ENCODE measurements around the gene ARFGEF3.

The ARFGEF3 gene

GRCh38 chr6:138258991-138259390 lies 97.3 kb downstream of the ARFGEF3 start:
- H3K4me3 ChIP-seq (ENCODE audit: low read depth, low read length) = no peak overlapping the region
- H3K27ac ChIP-seq (ENCODE audit: extremely low read depth, low read depth, low read length) = no peak overlapping the region
- no peaks in the 10 kb centered on the region for H3K9me3 ChIP-seq (ENCODE audit: control insufficient read depth, insufficient read depth, low read depth, low read length)
- H3K36me3 ChIP-seq (ENCODE audit: control insufficient read depth in 2 of 2, insufficient read depth in 1 of 2, low read length in 2 of 2) = peaks cover 5 to 36% of the 10 kb centered on the region in 2 experiments; a peak in 2 of 3 replicates
- ChIA-PET POLR2A (no interaction called here), CTCF (interaction anchor here (1.0 to 1.7 kb wide), 2 partner anchors 10 to 29 kb away, joined by 5 to 6 read pairs; no protein-coding TSS in a partner anchor)
- TF ChIP-seq ZNF639 (tag by site-specific recombination; IDR thresholded peaks at IDR 0.05) = no peak
- no peak for TF ChIP-seq AEBP2 (tag by site-specific recombination; IDR thresholded peaks at IDR 0.05; ENCODE audit: borderline replicate concordance)
- TF ChIP-seq ZNF354C (tag by site-specific recombination; IDR thresholded peaks at IDR 0.05; ENCODE audit: borderline replicate concordance, low read depth) = no peak
- TF ChIP-seq ZNF645 (tag by site-specific recombination; IDR thresholded peaks at IDR 0.05) = no peak
- TF ChIP-seq IKZF3 (tag by site-specific recombination; IDR thresholded peaks at IDR 0.05) = no peak
- no peak for TF ChIP-seq ZNF157 (tag by site-specific recombination; IDR thresholded peaks at IDR 0.05)
- no peak for TF ChIP-seq ZNF580 (tag by site-specific recombination; IDR thresholded peaks at IDR 0.05)
- TF ChIP-seq ZNF341 (tag by site-specific recombination; IDR thresholded peaks at IDR 0.05; ENCODE audit: low read depth) = no peak
- no peak for TF ChIP-seq ZNF174 (tag by site-specific recombination; IDR thresholded peaks at IDR 0.05)
- no peak for TF ChIP-seq BCL6B (tag by site-specific recombination; IDR thresholded peaks at IDR 0.05)
- no peak for TF ChIP-seq GLIS1 (tag by site-specific recombination; IDR thresholded peaks at IDR 0.05)
- no peak for TF ChIP-seq ZNF776 (tag by site-specific recombination; IDR thresholded peaks at IDR 0.05; ENCODE audit: borderline replicate concordance)
- no peak for TF ChIP-seq ZNF433 (tag by site-specific recombination; IDR thresholded peaks at IDR 0.05; ENCODE audit: low read depth)
- H3K4me1 ChIP-seq (ENCODE audit: control insufficient read depth, insufficient read depth, low read length) = no peaks in the 10 kb centered on the region

- no peaks in the 10 kb centered on the region for H3K9me3 ChIP-seq (ENCODE audit: control insufficient read depth, insufficient read depth, low read depth, low read length)
- ChIA-PET POLR2A (no interaction called here), CTCF (interaction anchor here (1.3 kb wide), 1 partner anchor 22 kb away, joined by 3 read pairs; no protein-coding TSS in a partner anchor)
- no peak overlapping the region for H3K27ac ChIP-seq (ENCODE audit: extremely low read depth, low read depth, low read length)
- H3K4me1 ChIP-seq (ENCODE audit: control insufficient read depth, insufficient read depth, low read length) = no peaks in the 10 kb centered on the region
- peaks cover 12 to 30% of the 10 kb centered on the region in 2 experiments; a peak in 2 of 3 replicates for H3K36me3 ChIP-seq (ENCODE audit: control insufficient read depth in 2 of 2, insufficient read depth in 1 of 2, low read length in 2 of 2)
- no peak overlapping the region for H3K4me3 ChIP-seq (ENCODE audit: low read depth, low read length)
- no peak for TF ChIP-seq ZBTB10 (tag by site-specific recombination; IDR thresholded peaks at IDR 0.05)
- TF ChIP-seq ZNF692 (tag by site-specific recombination; IDR thresholded peaks at IDR 0.05) = no peak
- no peak for TF ChIP-seq ZNF621 (tag by site-specific recombination; IDR thresholded peaks at IDR 0.05)
- TF ChIP-seq SP3 (tag by site-specific recombination; IDR thresholded peaks at IDR 0.05) = no peak
- no peak for TF ChIP-seq ZNF664 (tag by site-specific recombination; IDR thresholded peaks at IDR 0.05)
- no peak for TF ChIP-seq ZFHX2 (tag by site-specific recombination; conservative IDR thresholded peaks at IDR 0.05)
- no peak for TF ChIP-seq HOXD13 (CRISPR knock-in tag; IDR thresholded peaks at IDR 0.05; ENCODE audit: borderline replicate concordance)
- no peak for TF ChIP-seq PATZ1 (tag by site-specific recombination; IDR thresholded peaks at IDR 0.05)
- TF ChIP-seq ZNF791 (tag by site-specific recombination; IDR thresholded peaks at IDR 0.05) = no peak
Measured at GRCh38 chr6:138261116-138261780, 99.5 kb downstream of the ARFGEF3 start.
